Measurements from ENCODE around the gene PXN.

Gene PXN

GRCh38 chr12:120164293-120164692, 101.2 kb downstream of the PXN start:
- no peak for DNase-seq

GRCh38 chr12:120162763-120163162, 102.8 kb downstream of the PXN start:
- DNase-seq, result no peak

GRCh38 chr12:120161852-120162251, 103.7 kb downstream of the PXN start:
- DNase-seq, result no peak
